Stimulated activated CD4-positive, alpha-beta T cell treated with anti-CD3 and anti-CD28 coated beads, Interleukin-4, amount 100 ng/mL, for 24 hours (primary cell): ENCODE data around the gene TOP2B.

Experiments used
- DNase-seq: peaks from one replicate; pipeline ENCODE4 v3.0.0-alpha.2; 2020

Gene TOP2B

GRCh38 chr3:25555695-25556437, 108.8 kb downstream of the TOP2B start:
- no peak for DNase-seq

- DNase-seq, result no peak
These were observed 110.3 kb downstream of the TOP2B start for GRCh38 chr3:25554376-25554775.

GRCh38 chr3:25552251-25552650, 112.5 kb downstream of the TOP2B start:
- DNase-seq, result no peak

- DNase-seq, result no peak
These were observed 115.9 kb downstream of the TOP2B start for GRCh38 chr3:25548836-25549235.

- DNase-seq, result no peak
These were observed 116.6 kb downstream of the TOP2B start for GRCh38 chr3:25547943-25548674.
